Stomach (tissue), 9 donors: Measurements from ENCODE around the gene HTR7. TPM values are rescaled to one million over a fixed set of nuclear protein-coding genes. Genes with fewer than 3 reads are reported as not detected.

Experiments used
- DNase-seq, 2 donors: peaks; one replicate each; pipeline versions ENCODE4 v3.0.0 to v3.0.0-alpha.2; 2013 to 2019
- H3K27ac ChIP-seq, 5 donors: fragments of 200-600 bp in 4 of 5; sonication (generic) in 4 of 5; one replicate each; pipeline ENCODE4 v1.5.1; 2013 to 2019; ENCODE audit warnings: mild to moderate bottlenecking in 1 of 5, moderate library complexity in 1 of 5
- H3K27me3 ChIP-seq, 3 donors: fragments of 200-600 bp; sonication (generic); one replicate each; pipeline ENCODE4 v1.5.1; 2017 to 2019; ENCODE audit warnings: mixed run types in 1 of 3
- H3K36me3 ChIP-seq, 4 donors: fragments of 200-600 bp; sonication (generic); 1 replicate in 3 of 4; 2 replicates in 1 of 4; pipeline ENCODE4 v1.5.1; 2016 to 2019
- H3K4me1 ChIP-seq, 4 donors: fragments of 200-600 bp; sonication (generic); one replicate each; pipeline ENCODE4 v1.5.1; 2016 to 2019
- H3K4me3 ChIP-seq, 4 donors: fragments of 200-600 bp; sonication (generic) in 3 of 4; one replicate each; pipeline ENCODE4 v1.5.1; 2016 to 2019; ENCODE audit warnings: mild to moderate bottlenecking in 1 of 4
- H3K9me3 ChIP-seq, 4 donors: fragments of 200-600 bp; sonication (generic); one replicate each; pipeline ENCODE4 v1.5.1; 2016 to 2019
- EP300 ChIP-seq: sonication (generic); formaldehyde crosslinking; IDR thresholded peaks from one replicate; pipeline ENCODE4 v1.6.1; 2017; ENCODE audit warnings: antibody characterized with exemption
- POLR2A ChIP-seq, 4 donors: fragments of 450-650 bp; IDR thresholded peaks; one replicate each; pipeline ENCODE4 v1.6.1; 2016; ENCODE audit warnings: antibody characterized with exemption in 4 of 4, control low read depth in 2 of 4, mild to moderate bottlenecking in 1 of 4, moderate library complexity in 1 of 4
- POLR2AphosphoS5 ChIP-seq, 3 donors: sonication (generic); formaldehyde crosslinking; IDR thresholded peaks; one replicate each; pipeline ENCODE4 v1.6.1; 2016; ENCODE audit warnings: antibody characterized with exemption in 3 of 3
- WGBS, 5 donors: extraction: QIAGEN DNeasy Blood & Tissue Kit in 3 of 5; methylation state at CpG; one replicate each; pipeline versions ENCODE4 v1.1.5 to v1.1.7; 2013 to 2018; 5-methylcytosine and 5-hydroxymethylcytosine counted together
- intact Hi-C: fragments of 100-400 bp; cut with DNase I; formaldehyde crosslinking; loops from one replicate; pipeline ENCODE4 v1.15.1; 2023; ENCODE audit warnings: low total_unique reads
- polyA plus RNA-seq, 3 donors: library from polyadenylated mRNA; stranded (reverse); fragments of 200-250 nt; gene quantifications; one replicate each; pipeline ENCODE4 v1.2.3, GENCODE V29; 2013
- small RNA-seq, 4 donors: library from RNA; depleted of rRNA; stranded (forward); fragments of <200 nt; gene quantifications; one replicate each; pipeline ENCODE3, GENCODE V24; 2016
- total RNA-seq, 5 donors: library from RNA; depleted of rRNA; stranded (reverse); fragments of >200 nt; gene quantifications; one replicate each; pipeline versions ENCODE4 v1.1.0 to v1.2.3, GENCODE V29; 2014 to 2016
- TF ChIP-seq, protein P1 (sequence below), 7 experiments: fragments of 450-650 bp in 4 of 7; fragments of 200-600 bp in 3 of 7; sonication (generic) in 3 of 7; IDR thresholded peaks; one replicate each; pipeline ENCODE4 v1.5.1; 2016 to 2019; ENCODE audit warnings: antibody characterized with exemption in 7 of 7, control low read depth in 2 of 7, mild to moderate bottlenecking in 1 of 7
- donor health status: healthy with polysubstance abuse.
- donor health status: Bipolar disorder and iron deficiency.
- donor health status: healthy.

The HTR7 gene
- total and polyA plus RNA-seq, 8 donors, result 0.28 to 7.1 (median 1.8) TPM; not detected in 2

GRCh38 chr10:90709727-90710126, 148.1 kb downstream of the HTR7 start:
- intact Hi-C loops, result no loop called here
- 75 to 95% (median 86%) methylated on average over 2 of the region's 2 CpGs for WGBS, 5 donors
- H3K4me1 ChIP-seq, result no peaks in the 10 kb centered on the region
- peaks cover 0 to 4% (median 0%) of the 10 kb centered on the region in 3 donors for H3K27me3 ChIP-seq
- H3K27ac ChIP-seq, result no peak overlapping the region
- no peak for TF ChIP-seq POLR2AphosphoS5 (IDR thresholded peaks at IDR 0.05)
- TF ChIP-seq POLR2A (IDR thresholded peaks at IDR 0.05), result no peak
- TF ChIP-seq, protein P1, sequence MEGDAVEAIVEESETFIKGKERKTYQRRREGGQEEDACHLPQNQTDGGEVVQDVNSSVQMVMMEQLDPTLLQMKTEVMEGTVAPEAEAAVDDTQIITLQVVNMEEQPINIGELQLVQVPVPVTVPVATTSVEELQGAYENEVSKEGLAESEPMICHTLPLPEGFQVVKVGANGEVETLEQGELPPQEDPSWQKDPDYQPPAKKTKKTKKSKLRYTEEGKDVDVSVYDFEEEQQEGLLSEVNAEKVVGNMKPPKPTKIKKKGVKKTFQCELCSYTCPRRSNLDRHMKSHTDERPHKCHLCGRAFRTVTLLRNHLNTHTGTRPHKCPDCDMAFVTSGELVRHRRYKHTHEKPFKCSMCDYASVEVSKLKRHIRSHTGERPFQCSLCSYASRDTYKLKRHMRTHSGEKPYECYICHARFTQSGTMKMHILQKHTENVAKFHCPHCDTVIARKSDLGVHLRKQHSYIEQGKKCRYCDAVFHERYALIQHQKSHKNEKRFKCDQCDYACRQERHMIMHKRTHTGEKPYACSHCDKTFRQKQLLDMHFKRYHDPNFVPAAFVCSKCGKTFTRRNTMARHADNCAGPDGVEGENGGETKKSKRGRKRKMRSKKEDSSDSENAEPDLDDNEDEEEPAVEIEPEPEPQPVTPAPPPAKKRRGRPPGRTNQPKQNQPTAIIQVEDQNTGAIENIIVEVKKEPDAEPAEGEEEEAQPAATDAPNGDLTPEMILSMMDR (IDR thresholded peaks at IDR 0.05), result no peak
- no peak for TF ChIP-seq EP300
- no peaks in the 10 kb centered on the region for H3K36me3 ChIP-seq
- H3K4me3 ChIP-seq, result no peak overlapping the region
- no peak for DNase-seq
- H3K9me3 ChIP-seq, result no peaks in the 10 kb centered on the region

GRCh38 chr10:90707657-90708056, 150.2 kb downstream of the HTR7 start:
- Histone ChIP-seq H3K36me3 (no peaks in the 10 kb centered on the region), H3K9me3 (no peaks in the 10 kb centered on the region), H3K27ac (no peak overlapping the region), H3K27me3 (peaks cover 0 to 4% (median 0%) of the 10 kb centered on the region in 3 donors), H3K4me3 (no peak overlapping the region), H3K4me1 (no peaks in the 10 kb centered on the region)
- no peak for DNase-seq
- intact Hi-C loops, result no loop called here
- 48 to 61% (median 52%) methylated on average over 2 of the region's 2 CpGs for WGBS, 5 donors
- TF ChIP-seq, protein P1 (IDR thresholded peaks at IDR 0.05), result no peak
- no peak for TF ChIP-seq POLR2AphosphoS5 (IDR thresholded peaks at IDR 0.05)
- no peak for TF ChIP-seq POLR2A (IDR thresholded peaks at IDR 0.05)
- TF ChIP-seq EP300, result no peak

DNA sequence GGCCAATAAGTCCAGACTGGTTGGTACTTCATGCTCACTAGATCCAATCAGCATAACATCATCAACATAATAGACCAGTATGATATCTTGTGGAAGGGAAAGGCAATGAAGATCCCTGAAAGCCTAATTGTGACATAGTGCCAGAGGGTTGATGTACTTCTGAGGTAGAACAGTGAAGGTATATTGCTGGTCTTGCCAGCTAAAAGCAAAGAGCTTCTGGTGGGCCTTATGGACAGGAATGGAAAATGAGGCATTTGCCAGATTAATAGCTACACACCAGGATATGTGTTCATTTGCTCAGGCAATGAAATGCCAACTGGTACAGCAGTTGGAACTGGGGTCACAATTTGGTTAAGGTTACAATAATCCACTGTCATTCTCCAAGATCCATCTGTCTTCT, 156.4 kb downstream of the HTR7 start:
- intact Hi-C loops, result no loop called here
- H3K27ac ChIP-seq, result no peak overlapping the region

GRCh38 chr10:90695915-90696676, 161.7 kb downstream of the HTR7 start:
- TF ChIP-seq POLR2AphosphoS5 (IDR thresholded peaks at IDR 0.05), result no peak
- no peak for TF ChIP-seq POLR2A (IDR thresholded peaks at IDR 0.05)
- TF ChIP-seq EP300, result no peak
- TF ChIP-seq, protein P1 (IDR thresholded peaks at IDR 0.05), result no peak
- DNase-seq, result no peak
- no peak overlapping the region for H3K4me3 ChIP-seq
- H3K4me1 ChIP-seq, result no peaks in the 10 kb centered on the region
- WGBS, 5 donors, result 65 to 90% (median 77%) methylated on average over 6 of the region's 6 CpGs
- H3K36me3 ChIP-seq, result no peaks in the 10 kb centered on the region
- intact Hi-C loops, result no loop called here
- H3K9me3 ChIP-seq, result no peaks in the 10 kb centered on the region
- peaks cover 0 to 7% (median 0%) of the 10 kb centered on the region in 3 donors for H3K27me3 ChIP-seq
- H3K27ac ChIP-seq, result no peak overlapping the region

More for the DNA sequence above, 156.4 kb downstream of the HTR7 start:
- no peak for TF ChIP-seq POLR2A (IDR thresholded peaks at IDR 0.05)
- TF ChIP-seq EP300, result no peak
- no peak for TF ChIP-seq POLR2AphosphoS5 (IDR thresholded peaks at IDR 0.05)
- TF ChIP-seq, protein P1 (IDR thresholded peaks at IDR 0.05), result no peak
- Histone ChIP-seq H3K4me1 (no peaks in the 10 kb centered on the region), H3K27me3 (peaks cover 0 to 7% (median 0%) of the 10 kb centered on the region in 3 donors), H3K36me3 (no peaks in the 10 kb centered on the region), H3K9me3 (no peaks in the 10 kb centered on the region), H3K4me3 (no peak overlapping the region)
- no peak for DNase-seq

Small RNAs within 50 kb of the gene (small RNA-seq; reads per million reads assigned to genes)
- 0 reads per million in 4 donors for gene RF00019

Other genes with a start within 250 kb of the HTR7 start
- gene RPP30, start 13.9 kb upstream of the HTR7 start, total RNA-seq, result 10 to 100 TPM in 4 of 5 donors, 1 to 10 TPM in 1; 8.8 to 53.4 (median 19.2) TPM
- 10 to 100 TPM; 28.9 to 33.9 (median 32.3) TPM for gene RPP30, start 13.9 kb upstream of the HTR7 start, polyA plus RNA-seq
- 1 to 10 TPM in 1 of 5 donors, under 1 TPM in 1, not detected in 3; 0.87 to 1.5 TPM for gene ANKRD1, start 63.0 kb upstream of the HTR7 start, total RNA-seq
- 10 to 100 TPM in 1 of 3 donors, 1 to 10 TPM in 1, under 1 TPM in 1; 0.73 to 12.5 (median 1.7) TPM for gene ANKRD1, start 63.0 kb upstream of the HTR7 start, polyA plus RNA-seq